Ramos (cell line): ENCODE data around the gene RPRML.

Source experiments
- in situ Hi-C: fragments of 300-500 bp; cut with MboI; formaldehyde crosslinking; loops from one replicate; pipeline ENCODE4 v1.14.3; 2022; ENCODE audit warnings: low sequenced_read_pairs; ENCODE audit not compliant: unreplicated experiment

Gene RPRML

DNA sequence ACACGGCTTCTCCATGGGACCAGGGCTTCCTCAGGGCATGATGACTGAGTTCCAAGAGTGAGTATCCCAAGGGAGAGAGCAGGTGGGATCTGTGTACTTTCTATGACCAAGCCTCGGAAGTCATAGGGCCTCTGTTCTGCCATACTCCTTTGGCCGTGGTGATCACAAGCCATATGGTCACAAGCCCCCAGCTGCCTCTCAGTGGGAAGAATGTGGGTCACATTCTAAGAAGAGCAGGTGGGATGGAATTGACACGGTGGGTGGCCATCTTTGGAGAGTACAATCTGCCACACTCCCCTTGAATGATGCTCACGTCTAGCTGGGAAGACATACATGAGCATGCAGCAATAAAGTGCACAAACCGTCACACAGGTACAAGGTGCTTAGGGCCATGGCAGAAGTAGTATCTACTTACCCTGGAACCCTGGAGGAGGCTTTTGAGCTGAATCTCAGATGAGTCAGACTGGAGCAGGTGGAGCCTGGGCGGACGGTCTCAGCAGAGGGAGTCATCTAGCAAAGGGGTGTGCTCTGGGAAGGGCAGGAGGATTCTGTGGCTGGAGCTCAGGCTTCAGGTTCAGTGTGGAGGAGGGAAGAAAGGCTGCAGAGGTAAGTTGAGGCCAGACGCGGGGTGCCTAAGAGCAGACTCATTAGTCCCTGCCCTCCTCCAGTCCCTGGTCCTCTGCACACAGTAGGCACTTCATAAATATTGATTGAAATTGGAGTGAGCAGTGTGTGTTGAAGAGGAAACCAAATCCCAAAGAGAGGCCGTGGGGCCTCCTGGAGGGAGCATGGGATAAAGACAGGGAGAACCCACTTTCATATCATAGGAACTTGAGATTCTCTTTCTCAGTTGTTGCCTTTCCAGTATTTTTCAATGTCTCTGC, 29.5 kb downstream of the RPRML start:
- in situ Hi-C loops: loop anchor here (5.0 kb wide), 1 partner anchor 43 kb away; no protein-coding TSS in a partner anchor

- in situ Hi-C loops: loop anchor here (5.0 kb wide), 1 partner anchor 44 kb away; no protein-coding TSS in a partner anchor
These were observed 30.5 kb downstream of the RPRML start for GRCh38 chr17:46948544-46948943.

GRCh38 chr17:46947216-46947615, 31.8 kb downstream of the RPRML start:
- in situ Hi-C loops: loop anchor here (5.0 kb wide), 1 partner anchor 45 kb away; no protein-coding TSS in a partner anchor

- in situ Hi-C loops: loop anchor here (5.0 kb wide), 1 partner anchor 47 kb away; no protein-coding TSS in a partner anchor
These were observed 34.1 kb downstream of the RPRML start for GRCh38 chr17:46944931-46945330.

DNA sequence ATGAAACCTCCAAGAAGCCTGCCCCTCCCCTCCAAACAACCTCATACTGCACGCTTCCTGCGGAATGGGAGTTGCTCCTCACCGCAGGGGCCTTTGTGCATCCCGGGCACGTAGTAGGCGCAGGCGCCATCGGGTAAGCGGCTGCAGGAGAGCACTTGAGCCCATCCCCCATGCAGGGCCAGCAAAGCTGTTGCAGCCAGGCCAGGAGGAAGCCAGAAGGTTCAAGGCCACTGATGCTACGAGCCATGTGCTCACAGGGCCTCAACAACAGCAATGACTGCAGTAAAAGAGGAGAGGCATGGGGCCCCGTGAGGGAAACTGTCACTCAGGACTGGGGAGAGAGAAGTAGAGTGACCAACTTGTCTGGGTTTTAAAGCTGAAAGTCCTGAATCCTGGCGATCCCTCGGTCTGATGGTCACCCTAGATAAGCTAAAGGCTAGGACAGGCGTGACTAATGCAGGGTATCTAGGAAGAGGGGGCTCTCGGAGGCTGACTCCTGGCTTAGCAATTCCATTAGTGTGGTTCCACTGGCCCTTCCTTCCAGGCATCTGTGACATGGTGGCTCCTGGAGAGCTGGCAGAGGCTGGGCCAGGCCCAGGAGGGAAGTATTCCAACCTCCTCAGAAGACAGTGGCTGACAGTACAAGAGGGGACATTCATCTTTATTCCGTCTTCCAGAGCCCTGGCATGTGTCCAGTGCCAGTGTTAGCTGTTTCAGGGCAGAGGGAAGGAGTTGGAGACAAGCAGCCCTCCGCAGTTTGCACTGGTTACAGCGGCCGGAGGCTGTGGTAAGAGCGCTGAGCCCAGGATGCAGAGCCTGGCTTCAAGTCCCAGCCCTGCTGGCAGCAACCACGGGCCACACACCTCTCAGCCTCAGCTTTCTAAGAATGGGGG, 35.3 kb downstream of the RPRML start:
- in situ Hi-C loops: no loop called here

DNA sequence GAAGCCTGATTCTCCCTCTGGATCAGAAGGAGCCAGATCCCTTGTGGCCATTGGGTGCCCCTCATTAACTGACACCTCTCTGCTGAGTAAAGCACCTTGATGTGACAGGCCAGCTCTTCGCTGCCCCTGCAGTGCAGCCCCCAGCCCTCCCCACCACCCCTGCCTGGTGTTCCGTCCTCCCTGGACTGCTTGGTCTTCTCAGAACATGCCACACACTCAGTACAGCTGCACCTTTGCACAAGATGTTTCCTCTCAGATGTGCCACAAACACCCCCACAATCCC, 35.9 kb downstream of the RPRML start:
- in situ Hi-C loops: no loop called here

DNA sequence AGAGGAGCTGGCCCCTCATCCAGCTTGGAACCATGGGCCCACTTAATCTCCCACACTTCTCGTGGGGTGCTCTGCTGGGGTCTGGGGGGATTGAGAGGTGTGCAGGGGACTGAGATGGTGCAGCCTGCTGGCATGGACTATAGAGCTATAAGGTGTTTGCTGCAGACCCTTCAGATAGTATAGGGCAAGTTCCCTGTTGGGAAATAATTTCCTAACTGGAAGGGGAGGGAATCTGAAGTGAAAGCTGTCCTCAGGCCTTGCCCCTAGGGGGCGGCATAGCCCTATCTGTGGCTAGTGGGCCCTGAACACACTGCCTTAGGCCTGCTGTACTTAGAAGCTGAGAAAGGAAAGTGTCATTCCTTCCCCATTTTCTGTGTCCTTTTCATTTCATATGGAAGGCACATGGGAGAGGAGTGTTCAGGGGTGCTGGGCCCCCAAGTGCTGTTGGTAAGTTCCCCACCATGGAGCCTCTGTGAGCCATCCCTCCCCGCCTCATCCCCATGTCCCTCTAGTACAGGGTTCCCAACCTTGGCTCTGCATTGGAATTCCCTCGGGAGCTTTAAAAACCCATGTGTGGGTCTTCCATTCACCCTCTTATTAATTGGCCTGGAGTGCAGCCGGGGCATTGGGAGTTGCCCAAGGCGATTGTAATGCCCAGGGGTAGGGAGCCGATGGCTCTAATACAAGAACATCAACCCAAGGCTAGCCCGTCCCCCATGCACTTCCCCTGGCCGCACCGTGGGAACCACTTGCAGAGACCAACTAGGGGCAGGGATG, 36.4 kb downstream of the RPRML start:
- in situ Hi-C loops: no loop called here

- in situ Hi-C loops: no loop called here
These were observed 38.2 kb downstream of the RPRML start for GRCh38 chr17:46940692-46941404.

DNA sequence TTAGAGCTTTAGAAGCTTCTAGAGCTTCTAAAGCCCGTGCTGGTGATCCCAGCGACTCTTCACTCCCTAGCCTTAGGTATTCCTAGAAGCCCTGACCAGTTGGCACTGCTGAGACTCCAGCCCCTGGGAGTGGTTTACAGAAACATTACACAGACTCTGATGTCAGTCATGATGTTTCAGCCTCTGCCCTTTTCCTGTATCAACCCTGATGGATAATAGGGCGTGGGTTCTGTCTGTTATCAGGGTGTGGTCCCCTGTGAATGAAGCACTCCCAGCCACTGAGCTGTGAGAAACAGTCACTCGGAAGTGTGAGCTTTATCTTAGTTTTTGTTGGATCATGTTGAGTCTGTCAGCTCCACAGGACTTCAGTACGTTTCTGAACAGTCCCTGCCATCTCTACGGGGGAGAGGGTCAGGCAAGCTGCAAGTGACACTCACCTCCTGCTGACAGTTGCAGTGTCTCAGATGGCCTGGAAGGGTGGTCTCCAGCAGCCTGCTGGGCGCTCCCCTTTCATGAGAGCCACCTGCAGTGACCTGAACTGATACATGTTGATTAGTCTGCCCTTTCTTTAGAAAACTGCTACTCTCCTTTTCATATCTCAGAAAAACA, 43.3 kb downstream of the RPRML start:
- in situ Hi-C loops: no loop called here

- in situ Hi-C loops: no loop called here
These were observed 47.5 kb downstream of the RPRML start for GRCh38 chr17:46931596-46931995.

DNA sequence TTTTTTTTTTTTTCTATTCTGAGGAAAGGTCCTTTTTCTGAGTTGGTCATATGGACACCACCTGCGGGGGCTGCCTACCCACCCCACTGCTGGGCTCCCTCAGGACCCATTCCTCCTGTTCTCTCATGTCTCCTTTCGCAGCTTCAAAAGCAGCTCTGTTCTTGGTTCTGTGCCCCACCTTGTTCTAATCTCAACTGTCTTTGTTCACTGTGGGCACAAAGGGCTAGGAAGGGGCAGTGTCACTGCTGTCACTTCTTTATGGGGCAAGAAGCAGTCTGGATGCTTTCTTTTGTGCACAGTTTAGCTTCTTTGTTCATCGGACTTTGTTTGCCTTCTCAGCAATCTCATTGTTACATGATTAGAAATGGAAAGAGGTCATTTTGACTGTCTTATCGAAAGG, 49.0 kb downstream of the RPRML start:
- in situ Hi-C loops: no loop called here

- in situ Hi-C loops: no loop called here
These were observed 49.6 kb downstream of the RPRML start for GRCh38 chr17:46929413-46929812.

- in situ Hi-C loops: no loop called here
These were observed 50.4 kb downstream of the RPRML start for GRCh38 chr17:46928467-46929261.
